Endothelial cell of coronary artery (primary cell): ENCODE data around the gene CELF6. TPM values are rescaled to one million over a fixed set of nuclear protein-coding genes. Genes with fewer than 3 reads are reported as not detected.

ENCODE experiments used
- total RNA-seq: library from RNA; depleted of rRNA; stranded (reverse); fragments of >200 nt; gene quantifications from 2 replicates; pipeline ENCODE4 v1.2.3, GENCODE V29; 2014

Gene CELF6
- total RNA-seq, result not detected in 2 replicates

GRCh38 chr15:72319985-72320671 lies at the start of gene CELF6:
CELF6 (minus strand) TSS chr15:72320157; CDS start chr15:72319874, 283 bp downstream.

GRCh38 chr15:72272213-72272996 lies 47.6 kb downstream of the CELF6 start, which contains the start of gene PARP6:
PARP6 (minus strand) TSS chr15:72272554; CDS start chr15:72267477, 5,077 bp downstream.

Other genes with a start within 250 kb of the CELF6 start
- gene MYO9A, start 202.0 kb downstream of the CELF6 start, total RNA-seq, result 18.9 and 34.7 TPM in 2 replicates
- 1.1 and 1.3 TPM in 2 replicates for gene SENP8, start 201.8 kb downstream of the CELF6 start, total RNA-seq
- under 0.01 and 0.09 TPM in 2 replicates for gene GRAMD2A, start 122.4 kb downstream of the CELF6 start, total RNA-seq
- 1,065 and 1,721 TPM in 2 replicates for gene PKM, start 89.0 kb downstream of the CELF6 start, total RNA-seq
- 9.8 and 16.5 TPM in 2 replicates for gene PARP6, start 47.6 kb downstream of the CELF6 start, total RNA-seq
- 42.4 and 47.8 TPM in 2 replicates for gene HEXA, start 55.9 kb upstream of the CELF6 start, total RNA-seq
- not detected in 2 replicates for gene TMEM202, start 78.1 kb upstream of the CELF6 start, total RNA-seq
- gene ARIH1, start 154.2 kb upstream of the CELF6 start, total RNA-seq, result 38.1 and 51.8 TPM in 2 replicates